Fibroblast of lung (primary cell): ENCODE measurements around the gene CD300LF.

Source experiments
- CTCF ChIP-seq, 2 donors: IDR thresholded peaks in 1 of 2; conservative IDR thresholded peaks in 1 of 2; 1 replicate in 1 of 2; 2 replicates in 1 of 2; pipeline ENCODE4 v1.5.1; 2011 to 2012; ENCODE audit warnings: low read length in 2 of 2, control low read depth in 1 of 2, inconsistent platforms in 1 of 2, low read depth in 1 of 2, mild to moderate bottlenecking in 1 of 2
- EZH2 ChIP-seq: IDR thresholded peaks from 2 replicates; pipeline ENCODE4 v1.5.1; 2012; ENCODE audit warnings: low read length, control low read depth, mild to moderate bottlenecking; ENCODE audit errors: missing control alignments

- TF ChIP-seq CTCF (conservative IDR thresholded peaks at IDR 0.05 in 1 of 2, IDR thresholded peaks at IDR 0.05 in 1 of 2; ENCODE audit: low read depth in 1 of 2, low read length in 2 of 2) (no peak), EZH2 (no peak)
Measured at GRCh38 chr17:74687886-74688285, 24.8 kb downstream of the CD300LF start.
